Right lung (tissue), 5 donors: Measurements from ENCODE around the gene PRSS48. TPM values are rescaled to one million over a fixed set of nuclear protein-coding genes. Genes with fewer than 3 reads are reported as not detected.
"Not testable (repeated sequence)": the region's sequence is repeated elsewhere in the genome, so short reads cannot be mapped to it uniquely, and the experiment has no call there.

Experiments used
- DNase-seq, 2 donors: peaks; one replicate each; pipeline ENCODE4 v3.0.0-alpha.2; 2013
- polyA plus RNA-seq, 5 donors: library from polyadenylated mRNA; unstranded; fragments of 120-200 nt; gene quantifications; one replicate each; pipeline versions ENCODE4 v1.2.1 to v1.2.3, GENCODE V29; 2013; ENCODE audit warnings: inconsistent platforms in 1 of 5, low replicate concordance in 1 of 5; ENCODE audit not compliant: insufficient read length in 5 of 5, insufficient read depth in 1 of 5

Gene PRSS48
- polyA plus RNA-seq, 5 donors: 0.20 TPM; not detected in 4

DNA sequence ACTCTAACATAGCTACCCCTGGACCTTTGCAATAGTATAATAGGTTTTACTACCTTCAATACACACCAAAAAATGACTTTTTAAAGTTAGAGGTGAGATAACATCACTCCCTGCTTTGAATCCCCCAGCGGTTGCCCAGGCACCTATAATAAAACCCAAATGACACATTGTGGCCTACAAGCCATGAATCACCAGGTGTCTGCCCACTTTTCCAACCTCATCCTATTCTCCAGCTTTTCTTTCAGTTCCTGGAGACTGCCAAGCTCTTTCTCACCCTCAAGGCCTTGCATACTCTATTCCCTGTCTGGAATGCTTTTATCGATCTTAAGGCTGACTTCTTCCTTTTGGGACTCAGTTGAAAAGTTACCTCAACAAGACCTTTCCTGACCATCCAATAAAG, 16.4 kb upstream of the PRSS48 start:
- DNase-seq: no peak

DNA sequence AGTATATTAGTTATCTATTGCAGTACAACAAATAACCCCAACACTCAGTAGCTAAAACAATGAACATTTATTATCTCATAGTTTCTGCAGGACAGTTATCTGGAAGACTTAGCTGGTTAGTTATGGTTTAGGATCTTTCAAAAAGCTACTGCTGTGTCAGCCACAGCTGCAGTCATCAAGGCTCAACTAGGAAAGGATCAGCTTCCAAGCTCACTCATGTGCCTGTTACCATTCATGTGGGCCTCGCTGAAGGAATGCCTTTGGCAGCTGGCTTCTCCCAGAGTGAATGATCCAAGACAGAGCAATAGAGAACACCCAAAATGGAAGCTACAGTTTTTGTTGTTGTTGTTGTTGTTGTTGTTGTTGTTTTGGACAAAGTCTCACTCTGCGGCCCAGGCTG, 13.5 kb upstream of the PRSS48 start:
- DNase-seq: no peak

DNA sequence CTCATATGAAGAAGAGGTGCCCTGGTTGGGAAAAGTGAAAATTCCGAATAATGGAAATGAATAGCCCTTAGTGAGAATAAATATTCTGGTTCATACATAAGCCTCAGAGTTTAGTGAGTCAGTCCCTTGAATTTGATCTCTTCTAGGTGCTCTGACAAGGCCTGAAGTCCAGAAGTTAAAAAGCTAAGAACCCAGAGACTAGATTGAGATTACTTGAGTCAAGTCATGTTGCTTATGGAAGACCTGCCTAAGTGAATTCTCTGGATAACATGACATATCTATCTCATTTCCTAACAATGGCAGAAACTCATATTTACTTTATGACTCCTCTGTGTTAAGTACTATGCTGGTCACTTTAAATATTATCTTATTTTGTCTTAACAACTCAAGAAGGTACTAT, 10.5 kb upstream of the PRSS48 start:
- DNase-seq: no peak

DNA sequence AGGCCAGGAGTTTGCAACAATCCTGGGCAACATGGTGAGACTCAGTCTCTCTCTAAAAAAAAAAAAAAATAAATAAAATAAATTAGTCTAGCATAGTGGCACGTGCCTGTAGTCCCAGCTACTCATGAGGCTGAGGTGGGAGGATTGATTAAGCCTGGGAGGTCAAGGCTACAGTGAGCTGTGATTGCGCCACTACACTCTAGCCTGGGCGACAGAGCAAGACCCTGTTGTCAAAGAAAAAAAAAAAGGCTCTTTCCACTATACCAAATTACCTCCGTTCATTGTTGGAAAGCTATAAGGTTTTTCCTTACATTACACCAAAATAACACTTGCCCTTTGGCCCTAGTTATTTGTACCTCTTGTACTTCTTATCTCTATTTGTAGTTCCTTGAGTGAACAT, 9.9 kb upstream of the PRSS48 start:
- DNase-seq: no peak

DNA sequence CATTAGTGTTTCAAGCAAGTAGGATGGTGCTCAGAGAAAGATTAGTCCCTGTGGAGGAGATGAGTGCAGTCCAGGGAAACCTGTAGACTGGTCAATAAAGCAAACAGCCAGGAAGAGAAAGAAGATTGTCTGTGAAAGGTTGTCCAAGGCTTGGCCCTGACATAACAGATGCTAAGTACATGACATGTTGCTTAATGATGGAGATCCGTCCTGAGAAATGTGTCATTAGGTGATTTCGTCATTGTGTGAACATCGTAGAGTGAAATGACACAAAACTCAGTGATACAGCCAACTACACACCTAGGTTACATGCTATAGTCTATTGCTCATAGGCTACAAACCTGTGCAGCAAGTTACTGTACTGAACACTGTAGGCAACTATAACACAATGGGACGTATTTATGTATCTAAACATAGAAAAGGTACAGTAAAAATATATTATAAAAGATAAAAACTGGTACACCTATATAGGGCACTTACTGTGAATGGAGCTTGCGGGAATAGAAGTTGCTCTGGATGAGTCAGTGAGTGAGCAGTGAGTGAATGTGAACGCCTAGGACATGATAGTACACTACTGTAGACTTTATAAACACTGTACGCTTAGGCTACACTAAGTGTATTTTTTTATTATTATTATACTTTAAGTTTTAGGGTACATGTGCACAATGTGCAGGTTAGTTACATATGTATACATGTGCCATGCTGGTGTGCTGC, 9.0 kb upstream of the PRSS48 start:
- no peak for DNase-seq

DNA sequence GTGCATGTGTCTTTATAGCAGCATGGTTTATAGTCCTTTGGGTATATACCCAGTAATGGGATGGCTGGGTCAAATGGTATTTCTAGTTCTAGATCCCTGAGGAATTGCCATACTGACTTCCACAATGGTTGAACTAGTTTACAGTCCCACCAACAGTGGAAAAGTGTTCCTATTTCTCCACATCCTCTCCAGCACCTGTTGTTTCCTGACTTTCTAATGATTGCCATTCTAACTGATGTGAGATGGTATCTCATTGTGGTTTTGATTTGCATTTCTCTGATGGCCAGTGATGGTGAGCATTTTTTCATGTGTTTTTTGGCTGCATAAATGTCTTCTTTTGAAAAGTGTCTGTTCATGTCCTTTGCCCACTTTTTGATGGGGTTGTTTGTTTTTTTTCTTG, 8.1 kb upstream of the PRSS48 start:
- DNase-seq: not testable (repeated sequence)

DNA sequence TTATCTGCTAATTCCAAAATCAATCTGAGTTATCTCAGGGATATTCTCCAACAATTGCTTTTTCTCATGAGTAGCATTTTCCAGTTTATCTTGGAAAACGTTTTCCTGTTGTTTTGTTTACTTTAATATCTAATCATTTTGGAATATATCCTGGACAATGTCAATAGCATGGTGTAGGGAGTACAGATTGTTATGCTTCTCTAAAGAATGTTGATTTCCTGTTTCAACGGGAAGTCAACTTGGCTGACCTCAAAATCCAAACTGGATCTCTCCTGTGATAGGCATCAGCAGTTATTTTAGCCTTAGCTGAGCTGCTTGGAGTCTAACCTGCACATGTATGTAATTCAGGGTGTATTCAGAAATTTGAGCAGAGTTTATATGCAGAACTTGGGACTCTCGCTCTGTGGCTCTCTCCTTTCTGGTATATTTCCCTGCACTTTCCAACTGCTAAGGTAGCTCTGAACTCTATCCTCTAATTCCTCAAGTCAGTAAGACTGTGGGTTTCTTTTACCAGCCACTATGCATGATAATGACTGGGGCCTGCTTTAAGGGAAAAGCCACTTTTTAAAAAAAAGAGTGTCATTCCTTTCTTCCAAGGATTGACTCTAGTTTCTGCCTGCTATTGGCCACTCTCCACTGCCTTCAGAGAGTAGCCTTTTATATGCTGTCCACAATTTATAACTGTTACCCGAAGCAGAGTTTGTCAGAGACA, 7.7 kb downstream of the PRSS48 start:
- DNase-seq: no peak

DNA sequence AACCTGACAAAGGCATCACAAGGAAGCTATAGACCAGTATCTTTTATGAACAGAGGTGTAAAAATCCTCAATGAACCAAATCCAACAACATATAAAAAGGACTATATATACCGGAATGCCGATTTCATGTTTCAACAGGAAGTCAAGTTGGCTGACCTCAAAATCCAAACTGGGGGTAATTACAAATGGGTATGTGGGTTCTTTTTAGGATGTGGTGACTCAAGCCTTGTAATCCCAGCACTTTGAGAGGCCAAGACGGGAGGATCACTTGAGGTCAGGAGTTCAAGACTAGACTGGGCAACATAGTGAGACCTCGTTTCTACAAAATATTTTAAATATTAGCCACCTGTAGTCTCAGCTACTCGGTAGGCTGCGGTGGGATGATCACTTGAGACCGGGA, 10.4 kb downstream of the PRSS48 start:
- DNase-seq: no peak

DNA sequence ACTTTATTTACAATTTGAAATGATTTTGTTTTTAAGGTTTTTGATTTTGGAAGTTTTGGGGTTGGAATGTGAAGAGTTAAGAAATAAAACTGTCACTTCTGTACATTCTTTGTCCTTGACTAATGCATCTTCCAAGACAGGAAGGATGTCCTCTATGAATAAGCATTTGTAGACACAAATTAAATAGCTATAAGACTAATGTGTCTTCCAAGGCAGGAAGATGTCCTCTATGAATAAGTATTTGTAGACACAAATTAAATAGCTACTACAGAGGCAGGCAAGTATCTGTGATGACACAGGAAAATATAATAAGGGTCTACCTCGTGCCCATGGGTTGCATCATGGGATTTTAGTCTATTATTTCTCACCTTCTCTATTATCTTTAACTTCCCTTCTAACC, 14.5 kb downstream of the PRSS48 start:
- no peak for DNase-seq

DNA sequence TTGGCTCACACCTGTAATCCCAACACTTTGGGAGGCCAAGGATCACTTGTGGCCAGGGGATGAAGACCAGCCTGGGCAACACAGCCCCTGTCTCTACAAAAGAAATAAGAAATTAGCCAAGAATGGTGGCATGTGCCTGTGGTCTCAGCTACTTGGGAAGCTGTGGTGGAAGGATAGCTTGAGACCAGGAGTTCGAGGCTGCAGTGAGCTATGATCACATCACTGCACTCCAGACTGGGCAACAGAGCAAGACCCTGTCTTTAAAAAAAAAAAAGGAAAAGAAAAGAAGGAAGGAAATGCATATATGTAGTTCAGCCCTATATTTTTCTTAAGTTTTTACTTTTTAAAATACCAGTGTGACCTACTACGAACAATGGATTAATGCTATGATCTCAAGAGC, 15.1 kb downstream of the PRSS48 start:
- DNase-seq: no peak

DNA sequence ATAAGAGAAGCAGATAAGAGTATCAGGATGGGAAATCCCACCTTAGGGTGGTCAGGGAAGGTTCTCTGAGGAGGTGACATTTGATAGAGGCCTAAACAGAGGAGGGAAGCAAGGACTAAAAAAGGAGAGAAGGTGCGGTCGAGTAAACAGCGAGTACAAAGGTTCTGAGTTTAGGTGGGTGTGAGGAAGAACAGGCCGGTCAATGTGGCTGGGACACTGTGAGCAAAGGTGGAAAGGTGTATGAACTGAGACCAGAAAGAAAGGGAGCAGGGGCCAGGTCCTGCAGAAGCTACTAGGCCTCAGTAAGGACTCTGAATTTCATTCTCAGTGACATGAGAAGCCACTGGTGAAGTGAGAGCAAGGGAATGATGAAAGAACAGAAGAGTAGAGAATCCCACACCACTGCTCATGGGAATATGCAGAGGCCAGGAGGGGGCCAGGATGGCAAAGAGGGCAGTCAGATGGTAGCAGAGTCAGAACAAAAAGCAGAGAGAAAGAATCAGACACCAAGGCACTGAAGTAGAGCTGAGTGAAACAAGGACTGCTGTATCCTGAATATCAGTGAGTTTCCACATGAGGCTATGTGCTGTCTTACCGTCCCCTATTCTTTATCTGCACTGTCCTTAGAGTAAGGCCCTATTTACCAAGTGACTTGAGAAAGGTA, 18.0 kb downstream of the PRSS48 start:
- DNase-seq: no peak

DNA sequence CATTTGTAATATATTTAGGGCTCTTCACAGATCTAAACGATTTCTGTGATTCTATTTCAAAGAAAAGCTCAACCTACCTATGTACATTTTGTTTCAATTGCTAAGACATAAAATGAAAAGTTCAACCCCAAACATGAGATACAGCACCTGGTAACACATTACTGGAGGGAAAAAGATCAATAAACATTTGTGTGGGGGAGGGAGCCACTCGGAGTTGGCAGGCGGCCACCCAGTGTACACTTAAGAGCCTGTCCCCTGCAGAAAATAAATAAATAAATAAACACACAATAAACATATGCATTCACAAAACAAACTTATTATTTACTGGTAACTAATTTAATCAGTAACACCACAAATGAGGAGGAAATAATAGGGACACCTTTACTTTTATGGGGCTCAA, 19.3 kb downstream of the PRSS48 start:
- no peak for DNase-seq

DNA sequence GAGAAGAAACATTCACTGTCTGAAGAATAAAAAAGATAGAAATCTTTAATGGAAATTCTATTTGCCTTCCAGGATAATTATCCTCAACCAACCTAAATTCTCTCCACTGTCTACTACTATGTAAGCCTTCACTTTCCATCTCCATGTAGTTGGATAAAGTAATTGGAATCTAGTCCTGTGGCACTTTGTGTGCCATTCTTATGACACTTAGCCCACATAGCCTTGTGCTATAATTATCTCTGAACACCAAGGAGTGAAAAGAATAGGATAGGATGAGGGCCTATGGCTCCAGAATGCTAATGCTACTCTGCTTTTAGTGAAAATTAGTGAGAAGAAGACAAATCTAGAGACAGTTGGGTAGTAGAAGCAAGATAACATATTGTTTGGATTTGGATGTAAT, 20.2 kb downstream of the PRSS48 start:
- DNase-seq: no peak

DNA sequence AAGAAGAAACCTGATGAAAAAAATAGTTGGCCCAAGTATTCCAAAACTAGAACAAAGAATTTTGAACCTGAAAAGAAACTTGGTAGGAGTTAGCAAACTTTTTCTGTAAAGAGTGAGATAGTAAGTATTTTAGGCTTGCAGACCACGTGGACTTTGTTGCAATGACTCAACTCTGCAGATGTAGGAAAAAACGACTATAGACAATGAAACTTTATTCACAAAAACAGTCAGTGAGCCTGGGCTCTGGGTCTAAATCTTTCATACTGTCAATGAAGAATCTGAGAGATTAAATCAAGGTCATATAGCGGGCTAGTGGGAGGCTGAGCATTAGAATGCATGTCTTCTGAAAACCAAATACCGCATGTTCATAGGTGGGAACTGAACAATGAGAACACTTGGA, 25.5 kb downstream of the PRSS48 start:
- no peak for DNase-seq

DNA sequence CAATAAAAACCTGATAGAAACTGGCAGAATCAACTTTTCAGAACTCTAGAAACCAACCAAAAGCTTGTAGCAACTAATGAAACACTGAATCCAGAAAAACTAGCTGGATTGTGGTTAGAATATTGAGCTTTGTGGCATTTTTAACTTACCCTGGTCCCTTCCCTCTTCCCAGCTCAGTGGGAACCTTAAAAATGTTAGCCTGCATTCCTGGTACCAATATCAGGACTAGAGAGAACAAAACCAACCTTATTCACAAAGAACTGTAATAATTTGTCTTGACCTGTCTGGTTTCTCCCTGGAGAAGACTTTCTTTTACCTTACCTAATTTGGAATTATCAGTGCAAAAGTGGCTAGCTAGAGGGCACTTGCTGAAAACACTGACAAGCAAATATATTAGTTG, 27.3 kb downstream of the PRSS48 start:
- DNase-seq: no peak

DNA sequence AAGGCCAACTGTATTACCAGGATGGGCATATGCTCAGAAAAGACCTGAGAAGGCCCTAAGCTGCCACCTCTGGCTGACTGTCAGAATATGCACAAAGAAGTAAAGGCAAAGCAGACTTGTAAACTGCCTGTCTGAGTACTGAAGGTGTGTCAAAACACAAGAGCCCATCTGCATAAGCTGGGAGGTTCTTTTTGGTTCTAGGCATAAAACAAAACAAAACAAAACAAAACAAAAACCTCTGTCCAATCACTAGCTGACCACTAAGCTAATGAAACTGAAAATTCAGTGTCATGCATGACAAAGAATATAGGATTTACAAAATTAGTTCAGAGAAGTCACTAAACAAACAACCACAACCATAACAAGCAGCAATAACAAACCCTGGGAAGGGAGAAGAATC, 27.8 kb downstream of the PRSS48 start:
- DNase-seq: no peak

DNA sequence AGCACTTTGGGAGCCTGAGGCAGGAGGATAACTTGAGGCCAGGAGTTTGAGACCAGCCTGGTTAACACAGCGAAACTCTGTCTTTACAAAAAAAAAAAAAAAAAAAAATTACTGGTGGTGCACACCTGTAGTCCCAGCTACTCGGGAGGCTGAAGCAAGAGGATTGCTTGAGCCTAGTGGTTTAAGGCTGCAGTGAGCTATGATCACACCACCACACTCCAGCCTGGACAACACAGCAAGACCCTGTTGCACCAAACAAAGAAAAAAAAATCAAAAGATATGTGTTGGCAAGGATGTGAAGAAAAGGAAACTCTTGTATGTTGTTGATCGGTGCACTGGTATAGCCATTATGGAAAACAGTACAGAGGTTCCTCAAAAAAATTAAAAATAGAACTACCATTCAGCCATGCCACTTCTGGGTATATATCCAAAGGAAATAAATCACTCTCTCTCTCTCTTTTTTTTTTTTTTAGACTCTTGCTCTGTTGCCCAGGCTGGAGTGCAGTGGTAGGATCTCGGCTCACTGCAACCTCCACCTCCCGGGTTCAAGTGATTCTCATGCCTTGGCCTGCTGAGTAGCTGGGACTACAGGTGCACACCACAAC, 33.3 kb downstream of the PRSS48 start:
- DNase-seq: no peak

DNA sequence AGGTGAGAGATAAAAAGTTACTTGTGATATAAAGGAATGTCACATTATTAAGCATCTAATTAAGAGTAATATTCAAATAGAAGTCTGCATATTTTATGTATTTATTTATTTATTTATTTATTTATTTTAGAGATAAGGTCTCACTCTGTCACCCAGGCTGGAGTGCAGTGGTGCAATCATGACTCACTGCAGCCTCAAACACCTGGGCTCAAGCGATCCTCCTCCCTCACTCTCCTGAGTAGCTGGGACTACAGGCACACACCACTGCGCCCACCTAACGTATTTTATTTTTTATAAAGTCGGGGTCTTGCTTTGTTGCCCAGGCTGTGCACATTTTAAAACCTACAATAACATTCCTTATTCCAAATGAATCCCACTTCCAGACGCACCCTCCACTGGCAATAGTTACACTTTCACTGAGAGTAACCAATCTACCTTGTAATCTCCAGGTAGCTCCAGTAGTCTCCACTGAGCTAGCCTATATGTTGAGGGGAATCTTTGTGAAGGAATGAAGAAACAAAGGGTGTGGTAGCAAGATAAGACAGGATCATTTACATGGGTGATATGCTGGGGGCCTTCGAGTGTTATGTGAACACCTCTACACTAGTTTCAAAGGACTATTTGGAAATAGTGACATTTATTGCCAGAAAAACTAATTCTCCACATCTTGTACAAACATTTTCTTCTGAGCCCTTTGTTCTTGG, 36.5 kb downstream of the PRSS48 start:
- DNase-seq: no peak

DNA sequence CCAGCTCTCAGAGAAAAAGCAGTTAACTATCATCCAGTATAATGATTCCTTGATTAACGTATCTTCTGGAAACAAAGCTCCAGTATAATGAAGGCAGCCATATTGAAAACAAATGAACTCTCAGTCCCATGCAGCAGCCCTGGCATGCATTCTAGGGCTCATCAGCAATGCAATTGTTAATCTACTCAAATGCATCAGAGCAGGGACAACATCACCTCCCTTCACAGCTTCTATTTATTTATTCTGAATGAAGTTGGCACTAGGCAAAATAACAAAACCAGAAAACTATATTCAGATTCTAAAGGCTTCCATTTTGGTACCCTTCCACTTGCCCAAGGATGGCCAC, 37.0 kb downstream of the PRSS48 start:
- no peak for DNase-seq

DNA sequence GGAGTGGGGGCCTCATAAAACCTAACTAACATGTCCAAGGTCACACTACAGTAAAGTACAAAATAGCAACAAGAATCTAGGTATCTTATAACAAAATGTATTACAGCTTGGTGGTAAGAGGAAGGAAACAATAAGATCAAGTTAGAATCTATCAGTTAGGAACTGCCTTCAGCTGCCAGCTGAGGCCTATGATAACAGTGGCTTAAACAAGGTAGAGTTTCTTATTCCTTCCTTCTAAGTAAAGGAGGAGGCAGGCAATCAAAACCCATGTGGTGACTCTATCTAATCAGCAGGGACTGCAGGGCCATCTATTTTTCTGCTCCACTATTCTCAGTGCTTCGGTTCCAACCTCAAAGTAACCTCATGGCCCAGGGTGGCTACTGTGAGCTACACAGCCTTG, 37.5 kb downstream of the PRSS48 start:
- no peak for DNase-seq

DNA sequence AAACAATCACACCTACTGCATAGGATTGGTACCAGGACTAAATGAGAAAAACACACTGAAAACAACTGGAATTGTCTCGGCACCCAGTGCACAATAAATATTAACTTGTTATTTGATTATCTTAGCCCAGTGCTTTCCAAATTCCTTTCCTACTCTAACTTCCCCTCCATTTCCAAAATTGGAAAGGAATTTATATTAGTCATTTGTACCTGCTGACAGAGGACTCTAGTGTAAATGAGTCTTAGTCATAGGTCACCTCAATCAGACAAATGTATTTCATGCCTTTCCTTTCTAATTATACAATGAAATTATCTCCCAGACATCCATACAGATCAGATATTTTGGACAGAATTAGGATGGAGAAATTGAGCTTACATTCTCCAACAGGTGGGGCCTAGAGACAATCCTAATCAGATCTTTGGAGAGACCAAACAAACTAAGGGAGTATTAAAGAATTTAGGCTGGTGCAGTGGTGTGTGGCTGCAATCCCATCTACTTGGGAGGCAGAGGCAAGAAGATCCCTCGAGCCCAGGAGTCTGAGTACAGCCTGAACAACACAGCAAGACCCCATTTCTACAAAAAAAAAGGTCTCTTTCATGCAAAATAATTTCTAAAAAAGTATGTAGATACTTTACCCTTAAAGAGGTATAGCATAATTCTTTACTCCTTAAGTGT, 38.4 kb downstream of the PRSS48 start:
- no peak for DNase-seq

DNA sequence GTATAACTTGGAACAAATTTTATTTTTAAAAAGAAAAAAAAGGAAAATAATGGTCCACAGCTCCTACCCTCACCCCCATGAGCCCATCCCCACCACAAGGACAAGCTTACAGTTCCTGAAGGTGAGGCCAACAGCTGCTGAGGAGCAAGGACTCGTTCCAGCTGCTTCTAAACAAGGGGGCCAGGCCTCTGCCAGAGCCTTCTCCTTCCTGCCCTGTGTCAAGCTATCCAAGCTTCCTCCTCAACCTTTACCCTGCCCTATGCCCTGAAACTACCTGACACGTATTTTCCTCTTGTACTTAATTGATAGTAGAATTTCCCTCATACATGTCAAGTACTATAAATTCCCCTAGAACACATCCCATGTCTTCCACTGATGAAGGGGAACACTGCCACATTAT, 39.7 kb downstream of the PRSS48 start:
- no peak for DNase-seq
